GM18951 (cell line): ENCODE data around the gene CR1.
"Not testable (repeated sequence)": the region's sequence is repeated elsewhere in the genome, so short reads cannot be mapped to it uniquely, and the experiment has no call there.

Experiments
- POLR2A ChIP-seq: IDR thresholded peaks from 4 replicates; pipeline ENCODE4 v1.6.1; 2011; ENCODE audit warnings: mild to moderate bottlenecking; ENCODE audit not compliant: insufficient read length, insufficient read depth; ENCODE audit errors: extremely low read depth
- in situ Hi-C: fragments of 300-500 bp; cut with MboI; formaldehyde crosslinking; loops from one replicate; pipeline ENCODE4 v1.12.0; 2022; ENCODE audit warnings: low sequenced_read_pairs, mixed read lengths, inconsistent platforms; ENCODE audit not compliant: unreplicated experiment

The CR1 gene

GRCh38 chr1:207518608-207519236 lies 22.8 kb downstream of the CR1 start:
- in situ Hi-C loops: no loop called here
- no peak for TF ChIP-seq POLR2A

- no peak for TF ChIP-seq POLR2A
- in situ Hi-C loops: no loop called here
These were observed 23.8 kb downstream of the CR1 start for GRCh38 chr1:207519505-207520399.

- in situ Hi-C loops: not testable (repeated sequence)
These were observed 24.7 kb downstream of the CR1 start for GRCh38 chr1:207520400-207521345.

- in situ Hi-C loops: not testable (repeated sequence)
These were observed 29.3 kb downstream of the CR1 start for GRCh38 chr1:207525239-207525638.

GRCh38 chr1:207528401-207528800 lies 32.4 kb downstream of the CR1 start:
- in situ Hi-C loops: not testable (repeated sequence)

GRCh38 chr1:207536263-207536662 lies 40.3 kb downstream of the CR1 start:
- in situ Hi-C loops: not testable (repeated sequence)

GRCh38 chr1:207546677-207547357 lies 50.9 kb downstream of the CR1 start:
- in situ Hi-C loops: not testable (repeated sequence)

GRCh38 chr1:207554823-207555222 lies 58.9 kb downstream of the CR1 start:
- in situ Hi-C loops: not testable (repeated sequence)

- in situ Hi-C loops: no loop called here
- TF ChIP-seq POLR2A: no peak
These were observed 69.8 kb downstream of the CR1 start for GRCh38 chr1:207565546-207566468.

- in situ Hi-C loops: not testable (repeated sequence)
These were observed 76.0 kb downstream of the CR1 start for GRCh38 chr1:207571926-207572325.

GRCh38 chr1:207573074-207573473 lies 77.1 kb downstream of the CR1 start:
- in situ Hi-C loops: not testable (repeated sequence)

- in situ Hi-C loops: not testable (repeated sequence)
These were observed 79.4 kb downstream of the CR1 start for GRCh38 chr1:207575381-207575780.

GRCh38 chr1:207578796-207579435 lies 83.0 kb downstream of the CR1 start:
- in situ Hi-C loops: no loop called here
- no peak for TF ChIP-seq POLR2A
